Endometrial microvascular endothelial cells (primary cell): ENCODE data around the gene ARMC5. TPM values are rescaled to one million over a fixed set of nuclear protein-coding genes. Genes with fewer than 3 reads are reported as not detected.

Experiments used
- in situ Hi-C: cut with HindIII; loops from 2 replicates; pipeline ENCODE4 v1.10.0; 2017; ENCODE audit warnings: low sequenced_read_pairs, low pct_unique_long_range_greater_than_20kb; ENCODE audit errors: inconsistent ontology term
- total RNA-seq: library from RNA; depleted of rRNA; stranded (reverse); fragments of >200 nt; gene quantifications from one replicate; pipeline ENCODE4 v1.2.3, GENCODE V29; 2015; ENCODE audit errors: inconsistent ontology term

Gene ARMC5
- total RNA-seq, 1 donor from 2014 or later: 21.2 TPM

DNA sequence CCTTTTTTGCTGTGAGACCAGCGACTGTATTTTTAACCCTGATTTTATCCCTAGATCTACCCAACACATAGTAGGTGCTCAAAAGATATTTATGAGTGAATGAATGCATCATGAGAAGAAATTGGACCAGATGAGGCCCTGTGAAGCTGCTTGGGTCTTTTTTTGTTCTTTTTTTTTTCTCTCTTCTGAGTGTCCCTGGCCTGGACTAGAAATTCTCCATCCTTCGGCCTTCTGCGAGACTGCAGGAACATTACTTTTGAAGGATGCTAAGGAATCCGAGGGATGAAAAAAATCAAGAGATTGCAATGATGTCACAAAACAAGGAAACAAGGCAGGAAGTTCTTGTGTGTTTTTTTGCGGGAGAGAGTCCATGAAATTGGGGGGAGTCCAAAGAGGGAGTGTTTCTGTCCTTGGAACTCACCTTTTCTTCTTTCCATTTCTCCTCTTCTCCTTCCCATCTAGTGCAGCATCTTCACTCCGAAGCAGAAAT is 49.5 kb downstream of the ARMC5 start:
- in situ Hi-C loops: no loop called here

DNA sequence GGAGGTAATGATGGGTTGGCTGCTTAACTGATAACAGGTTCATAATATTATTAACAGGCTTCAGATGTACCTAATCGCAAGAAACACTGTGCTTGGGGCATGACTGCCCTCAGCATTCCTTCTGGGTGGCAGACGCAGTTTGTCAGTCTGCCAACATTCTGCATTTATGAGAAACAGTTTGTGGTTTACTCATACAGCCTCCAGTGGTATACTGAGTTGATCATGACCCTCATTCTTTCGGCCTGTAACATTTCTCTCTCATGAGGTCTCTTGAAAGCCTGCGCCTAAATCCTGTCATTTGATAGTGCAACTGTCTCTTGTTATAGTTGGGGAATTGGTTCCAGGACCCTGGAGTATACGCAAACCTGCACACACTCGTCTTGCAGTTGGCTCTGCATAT is 53.8 kb downstream of the ARMC5 start:
- in situ Hi-C loops: no loop called here

DNA sequence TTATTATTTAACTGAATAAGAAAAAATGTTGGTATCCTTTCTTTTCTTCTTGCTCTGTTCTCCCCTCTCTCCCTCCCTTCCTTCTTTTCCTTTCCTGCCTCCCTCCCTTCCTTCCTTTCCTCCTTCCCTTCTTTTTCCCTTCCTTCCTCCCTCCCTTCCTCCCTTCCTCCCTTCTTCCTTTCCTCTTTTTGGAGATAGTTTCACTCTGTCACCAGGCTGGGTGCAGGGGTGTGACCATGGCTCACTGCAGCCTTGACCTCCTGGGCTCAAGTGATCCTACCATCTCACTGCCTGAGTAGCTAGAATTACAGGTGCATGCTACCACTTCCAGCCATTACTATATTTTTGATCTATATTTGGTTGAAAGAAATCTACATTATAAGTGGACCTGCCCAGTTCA is 54.6 kb downstream of the ARMC5 start:
- in situ Hi-C loops: no loop called here

Other genes starting within 250 kb of the ARMC5 start
- not detected for gene TRIM72, start 245.4 kb upstream of the ARMC5 start, total RNA-seq
- not detected for gene PYDC1, start 242.4 kb upstream of the ARMC5 start, total RNA-seq
- not detected for gene ITGAM, start 199.5 kb upstream of the ARMC5 start, total RNA-seq
- 2.8 TPM for gene ITGAX, start 104.3 kb upstream of the ARMC5 start, total RNA-seq
- gene ITGAD, start 66.2 kb upstream of the ARMC5 start, total RNA-seq: not detected
- gene COX6A2, start 31.1 kb upstream of the ARMC5 start, total RNA-seq: not detected
- not detected for gene ZNF843, start 16.7 kb upstream of the ARMC5 start, total RNA-seq
- 85.1 TPM for gene TGFB1I1, start 12.7 kb downstream of the ARMC5 start, total RNA-seq
- gene SLC5A2, start 23.6 kb downstream of the ARMC5 start, total RNA-seq: not detected
- gene RUSF1, start 48.9 kb downstream of the ARMC5 start, total RNA-seq: 35.3 TPM
- not detected for gene AHSP, start 68.4 kb downstream of the ARMC5 start, total RNA-seq